ENCODE measurements around the gene MICAL3.
"Not testable (repeated sequence)": the region's sequence is repeated elsewhere in the genome, so short reads cannot be mapped to it uniquely, and the experiment has no call there.

MICAL3 gene

DNA sequence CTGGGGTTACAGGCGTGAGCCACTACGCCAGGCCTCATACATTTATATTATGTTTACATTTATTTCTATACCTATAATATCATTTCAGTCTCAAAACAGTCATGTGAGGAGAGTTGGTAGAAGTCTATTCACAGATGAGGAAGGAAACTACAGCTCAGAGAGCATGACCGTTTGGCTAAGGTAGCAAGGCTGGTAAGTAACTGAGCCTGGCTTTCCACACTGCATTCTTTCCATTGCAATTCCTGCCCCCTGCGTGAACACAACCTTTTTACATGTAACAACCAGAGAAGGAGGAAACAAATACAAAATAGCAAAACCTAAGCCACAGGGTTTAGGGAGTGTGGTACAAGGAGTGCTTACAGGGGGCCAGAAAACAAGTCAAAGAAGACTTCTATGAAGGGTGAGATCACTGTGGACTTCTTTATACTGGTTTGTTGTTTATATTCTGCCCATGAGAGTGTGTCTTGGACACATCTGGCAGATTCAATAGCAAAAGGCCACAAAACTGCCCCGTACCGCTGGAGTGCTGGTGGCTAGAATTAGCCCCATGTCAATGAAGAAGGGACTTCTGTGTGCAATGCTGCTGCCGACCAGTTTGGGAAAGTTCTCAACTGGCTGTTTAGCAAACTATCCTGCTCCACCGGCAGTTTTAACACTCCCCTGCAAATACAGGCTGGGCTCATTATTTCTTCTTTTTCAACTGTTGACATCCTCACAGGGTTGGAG lies 19.0 kb downstream of the MICAL3 start:
- in situ Hi-C loops (cut with MboI; ENCODE audit: low sequenced_read_pairs) = no loop called here

DNA sequence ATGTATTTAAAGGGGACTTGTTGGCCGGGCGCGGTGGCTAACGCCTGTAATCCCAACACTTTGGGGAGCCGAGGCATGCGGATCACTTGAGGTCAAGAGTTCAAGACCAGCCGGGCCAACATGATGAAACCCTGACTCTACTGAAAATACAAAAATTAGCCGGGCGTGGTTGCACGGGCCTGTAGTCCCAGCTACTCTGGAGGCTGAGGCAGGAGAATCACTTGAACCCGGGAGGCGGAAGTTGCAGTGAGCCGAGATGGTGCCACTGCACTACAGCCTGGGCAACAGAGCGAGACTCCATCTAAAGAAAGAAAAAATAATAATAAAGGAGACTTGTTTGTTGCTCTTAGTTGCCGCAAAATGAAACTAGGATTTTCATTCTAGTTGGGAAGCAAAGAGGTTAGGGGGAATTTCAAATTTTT lies 22.5 kb downstream of the MICAL3 start:
- in situ Hi-C loops (cut with MboI; ENCODE audit: low sequenced_read_pairs) = not testable (repeated sequence)

DNA sequence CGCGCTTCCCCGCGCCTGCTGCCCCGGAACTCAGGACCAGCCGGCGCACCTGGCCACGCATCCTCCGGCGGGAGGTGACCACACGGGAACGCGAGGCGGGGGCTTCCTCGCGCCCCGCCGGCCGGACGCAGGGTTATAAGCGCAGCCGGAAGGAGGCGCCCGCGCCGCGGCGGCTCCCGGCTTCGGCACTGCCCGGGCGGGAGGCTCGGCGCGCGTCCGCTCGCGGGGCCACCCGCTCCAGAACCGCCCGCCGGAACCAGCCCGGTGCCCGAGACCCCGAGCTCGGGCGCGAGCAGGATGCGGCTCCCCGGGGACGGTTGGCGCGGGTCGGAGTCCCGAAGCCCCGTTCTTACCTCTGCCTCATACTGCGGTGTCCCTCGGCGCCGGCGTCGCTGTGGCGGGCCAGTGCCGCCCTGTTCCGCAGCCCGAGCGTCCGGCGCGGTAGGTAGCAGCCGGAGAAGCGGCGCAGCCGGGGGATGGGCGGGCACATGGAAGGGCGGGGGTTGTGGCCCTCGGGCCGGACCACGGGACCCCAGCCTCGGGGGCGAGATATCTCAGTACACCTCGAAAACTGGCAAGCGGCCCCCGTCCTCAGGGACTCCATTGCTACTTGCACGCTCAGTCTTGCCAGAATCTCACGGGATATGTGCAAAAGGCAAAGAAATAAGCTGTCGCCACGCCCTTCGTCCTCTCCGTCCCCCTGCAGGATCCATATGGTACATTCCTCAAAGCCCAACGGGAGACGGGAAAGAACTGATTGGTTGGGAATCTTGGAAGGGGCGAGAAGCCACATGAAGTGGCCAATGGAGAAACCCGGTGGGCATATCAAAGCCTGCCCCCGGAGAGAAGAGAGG lies 23.1 kb downstream of the MICAL3 start:
- in situ Hi-C loops (cut with MboI; ENCODE audit: low sequenced_read_pairs) = no loop called here

DNA sequence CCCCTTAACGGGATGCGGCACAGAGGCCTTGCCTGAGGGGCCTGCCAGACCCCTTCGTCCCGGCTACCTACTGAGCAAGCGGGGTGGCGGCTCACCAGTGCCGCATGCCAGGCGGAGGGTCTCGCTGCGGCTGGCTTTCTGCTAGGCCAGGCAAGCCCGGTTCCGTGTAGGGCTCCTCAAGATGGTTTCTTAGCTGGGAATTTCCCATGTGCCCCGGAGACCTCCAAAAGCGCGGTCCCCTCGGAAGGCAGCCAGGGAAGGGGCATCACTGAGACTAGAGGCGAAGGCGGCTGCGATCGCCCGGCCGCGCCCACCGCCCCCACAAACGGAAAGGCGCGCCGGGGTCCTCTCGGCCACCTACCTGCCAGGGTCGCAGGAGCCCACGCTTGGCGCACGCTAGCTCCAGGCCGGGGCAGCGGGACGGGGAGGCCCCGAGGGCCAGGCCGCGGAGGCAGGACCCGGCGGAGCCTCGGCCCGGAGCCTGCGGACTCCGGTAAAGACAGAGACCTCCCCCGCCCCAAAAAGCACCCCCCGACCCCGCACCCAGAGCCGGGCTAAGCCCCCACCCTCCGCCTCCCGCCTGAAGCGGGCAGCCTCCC lies 23.8 kb downstream of the MICAL3 start:
- in situ Hi-C loops (cut with MboI; ENCODE audit: low sequenced_read_pairs) = no loop called here

DNA sequence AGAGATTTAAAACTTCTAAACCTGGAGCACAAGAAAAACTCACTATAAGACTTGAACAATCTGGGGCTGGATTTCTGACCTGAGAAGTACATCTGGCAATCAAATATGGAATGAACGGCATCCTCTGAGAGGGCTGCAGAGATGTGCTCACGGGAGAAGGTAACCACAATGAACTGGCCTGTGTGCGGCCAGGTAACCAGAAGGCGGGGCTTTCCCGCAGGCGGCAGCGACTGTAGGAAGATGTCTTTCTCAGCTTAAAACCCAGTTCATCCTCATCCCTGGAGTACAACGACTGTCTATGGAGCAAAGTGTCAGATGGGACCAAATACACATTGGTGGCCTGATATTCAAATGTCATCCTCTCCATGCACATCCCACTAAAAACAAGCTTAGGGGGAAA lies 24.5 kb downstream of the MICAL3 start:
- in situ Hi-C loops (cut with MboI; ENCODE audit: low sequenced_read_pairs) = no loop called here

DNA sequence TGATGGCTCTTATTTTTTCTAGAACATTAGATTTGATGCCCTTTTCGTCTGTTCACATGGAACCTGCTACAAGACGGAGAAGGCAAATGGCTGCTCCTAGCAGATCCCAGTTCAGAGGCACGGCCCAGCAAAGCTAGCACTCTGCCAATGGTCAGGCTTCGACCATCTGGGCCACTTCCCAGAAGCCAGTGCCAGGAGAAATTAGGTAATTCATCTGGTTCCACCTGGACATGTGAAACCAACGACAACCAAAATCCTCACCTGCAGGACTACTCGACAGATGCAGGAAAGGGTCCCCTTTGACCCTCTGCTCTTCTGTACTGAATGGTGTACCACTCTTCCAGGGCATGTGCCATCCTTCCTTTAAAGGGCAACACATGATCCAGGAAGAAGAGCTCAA lies 25.4 kb downstream of the MICAL3 start:
- in situ Hi-C loops (cut with MboI; ENCODE audit: low sequenced_read_pairs) = no loop called here

DNA sequence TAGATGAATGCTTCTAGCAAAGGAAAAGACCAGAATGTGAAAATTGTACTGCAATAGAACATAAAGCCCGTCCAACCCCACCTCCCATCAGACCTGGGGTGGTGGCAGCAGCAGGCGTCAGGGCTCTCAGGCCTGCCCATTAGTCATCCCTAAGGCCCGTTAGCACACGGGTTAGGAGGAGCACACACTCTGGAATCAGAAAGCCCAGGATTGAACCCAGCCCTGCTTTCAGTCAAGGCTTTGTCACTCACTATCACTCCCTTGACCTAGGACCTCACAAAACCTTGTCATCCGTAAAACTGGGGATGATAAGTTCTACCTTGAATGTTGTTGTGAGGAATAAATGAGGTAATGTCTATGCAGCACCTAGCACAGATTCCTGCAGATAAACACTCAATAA lies 26.9 kb downstream of the MICAL3 start:
- in situ Hi-C loops (cut with MboI; ENCODE audit: low sequenced_read_pairs) = no loop called here

DNA sequence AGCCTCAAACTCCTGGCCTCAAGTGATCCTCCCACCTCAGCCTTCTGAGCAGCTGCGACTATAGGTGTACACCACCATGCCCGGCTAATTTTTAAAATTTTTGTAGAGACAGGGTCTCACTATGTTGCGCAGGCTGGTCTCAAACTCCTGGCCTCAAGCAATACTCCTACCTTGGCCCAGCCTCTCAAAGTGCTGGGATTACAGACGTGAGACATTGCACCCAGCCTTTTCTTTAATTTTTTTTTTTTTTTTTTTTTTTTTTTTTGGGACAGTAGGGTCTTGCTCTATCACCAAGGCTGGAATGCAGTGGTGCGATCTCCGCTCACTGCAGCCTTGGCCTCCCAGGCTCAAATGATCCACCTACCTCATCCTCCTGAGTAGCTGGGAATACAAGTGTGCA lies 29.1 kb downstream of the MICAL3 start:
- in situ Hi-C loops (cut with MboI; ENCODE audit: low sequenced_read_pairs) = not testable (repeated sequence)

DNA sequence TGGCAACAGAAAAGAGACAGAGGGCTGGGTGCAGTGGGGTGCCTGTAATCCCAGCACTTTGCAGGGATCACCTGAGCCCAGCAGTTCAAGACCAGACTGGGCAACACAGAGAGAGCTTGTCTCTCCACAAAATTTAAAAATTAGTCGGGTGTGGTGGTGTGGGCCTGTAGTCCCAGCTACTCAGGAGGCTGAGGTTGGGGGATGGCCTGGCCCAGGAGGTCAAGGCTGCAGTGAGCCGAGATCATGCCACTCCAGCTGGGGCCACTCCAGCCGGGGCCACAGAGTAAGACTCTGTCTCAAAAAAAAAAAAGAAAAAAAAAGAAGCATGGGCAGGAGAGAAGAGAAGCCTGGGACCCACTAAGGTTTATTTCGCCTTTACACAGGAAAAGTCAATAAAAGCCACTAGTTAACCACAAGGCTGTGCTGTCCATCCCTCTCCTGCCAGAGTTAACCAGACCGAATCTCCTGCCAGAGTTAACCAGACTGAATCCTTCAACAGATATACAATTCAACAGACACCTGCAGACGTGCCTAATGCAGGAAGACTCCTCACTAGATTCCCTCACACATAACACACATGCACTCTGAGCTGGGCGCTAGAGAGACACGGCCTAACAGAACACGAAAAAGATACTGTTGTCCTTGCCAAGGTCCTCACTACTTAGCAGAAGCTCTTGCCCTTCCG lies 29.8 kb downstream of the MICAL3 start:
- in situ Hi-C loops (cut with MboI; ENCODE audit: low sequenced_read_pairs) = no loop called here

DNA sequence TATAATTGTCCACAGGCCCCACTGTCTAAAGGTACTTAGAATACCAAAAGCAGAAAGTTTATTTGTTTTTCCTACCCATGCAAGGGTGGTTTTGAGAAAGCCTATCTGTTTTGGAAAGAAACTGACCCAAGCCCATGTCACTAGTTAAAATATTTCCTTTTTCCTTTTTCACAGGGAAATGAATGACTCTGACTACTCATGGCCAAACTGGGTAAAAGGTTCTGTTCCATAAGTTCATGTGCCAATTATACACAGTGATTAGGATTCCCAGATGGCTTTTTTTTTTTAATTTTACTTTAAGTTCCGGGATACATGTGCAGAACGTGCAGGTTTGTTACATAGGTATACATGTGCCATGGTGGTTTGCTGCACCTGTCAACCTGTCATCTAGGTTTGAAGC lies 31.4 kb downstream of the MICAL3 start:
- in situ Hi-C loops (cut with MboI; ENCODE audit: low sequenced_read_pairs) = not testable (repeated sequence)

DNA sequence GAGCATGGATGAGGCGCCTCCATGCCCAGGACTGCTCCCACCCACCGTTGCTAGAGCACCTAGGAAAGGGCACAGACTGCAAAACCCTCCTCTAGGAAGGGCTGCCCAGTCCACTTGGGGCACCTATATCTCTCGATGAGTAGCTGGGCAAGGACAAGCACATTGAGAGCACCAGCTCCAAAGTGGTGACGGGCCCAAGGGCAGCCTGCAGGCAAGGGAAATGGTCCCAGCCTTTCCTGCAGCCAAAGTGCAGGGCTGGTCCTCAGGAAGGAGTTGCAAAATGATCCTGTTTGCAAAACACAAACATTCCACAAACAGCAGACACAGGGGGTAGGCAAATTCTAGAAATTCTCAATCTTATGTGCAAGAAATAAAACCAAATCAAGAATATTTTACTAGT lies 32.4 kb downstream of the MICAL3 start:
- in situ Hi-C loops (cut with MboI; ENCODE audit: low sequenced_read_pairs) = not testable (repeated sequence)

DNA sequence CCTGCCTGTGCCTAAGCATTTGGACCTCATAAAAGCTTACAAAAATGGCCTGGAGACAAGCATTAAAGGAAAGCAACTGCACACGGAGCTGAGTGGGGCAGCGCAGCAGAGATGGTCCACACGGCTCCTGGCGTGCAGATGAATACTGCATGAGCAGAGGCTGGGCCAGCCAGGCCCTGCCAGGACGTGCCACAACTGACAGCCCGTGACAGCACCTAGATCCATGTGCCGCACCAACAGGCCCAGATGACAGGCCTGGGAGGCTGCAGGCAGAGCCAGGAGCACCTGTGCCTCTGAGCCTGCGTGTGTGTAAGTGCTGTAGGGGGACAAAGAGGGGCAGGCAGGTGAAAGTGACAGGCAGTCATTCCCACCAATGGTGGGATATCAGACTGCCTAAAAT lies 33.4 kb downstream of the MICAL3 start:
- in situ Hi-C loops (cut with MboI; ENCODE audit: low sequenced_read_pairs) = no loop called here

DNA sequence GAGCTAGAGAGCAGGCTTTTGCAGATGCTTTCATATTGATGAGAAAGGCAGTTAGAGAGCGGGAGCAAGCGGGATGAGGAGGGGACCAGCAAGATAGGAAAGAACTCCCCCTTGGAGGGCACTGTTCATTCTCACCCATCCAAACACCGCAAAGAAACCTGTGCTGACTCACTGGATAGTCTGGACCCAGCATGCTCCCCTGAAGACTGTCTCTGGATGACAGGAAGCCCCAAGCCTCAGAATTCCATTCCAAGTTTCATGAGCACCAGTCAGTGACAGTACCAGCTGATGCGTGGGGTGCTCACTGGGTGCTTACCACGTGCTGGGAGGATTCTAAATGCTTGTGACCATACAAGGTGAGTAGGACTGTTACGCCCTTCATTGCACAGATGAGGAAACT lies 34.2 kb downstream of the MICAL3 start:
- in situ Hi-C loops (cut with MboI; ENCODE audit: low sequenced_read_pairs) = no loop called here

DNA sequence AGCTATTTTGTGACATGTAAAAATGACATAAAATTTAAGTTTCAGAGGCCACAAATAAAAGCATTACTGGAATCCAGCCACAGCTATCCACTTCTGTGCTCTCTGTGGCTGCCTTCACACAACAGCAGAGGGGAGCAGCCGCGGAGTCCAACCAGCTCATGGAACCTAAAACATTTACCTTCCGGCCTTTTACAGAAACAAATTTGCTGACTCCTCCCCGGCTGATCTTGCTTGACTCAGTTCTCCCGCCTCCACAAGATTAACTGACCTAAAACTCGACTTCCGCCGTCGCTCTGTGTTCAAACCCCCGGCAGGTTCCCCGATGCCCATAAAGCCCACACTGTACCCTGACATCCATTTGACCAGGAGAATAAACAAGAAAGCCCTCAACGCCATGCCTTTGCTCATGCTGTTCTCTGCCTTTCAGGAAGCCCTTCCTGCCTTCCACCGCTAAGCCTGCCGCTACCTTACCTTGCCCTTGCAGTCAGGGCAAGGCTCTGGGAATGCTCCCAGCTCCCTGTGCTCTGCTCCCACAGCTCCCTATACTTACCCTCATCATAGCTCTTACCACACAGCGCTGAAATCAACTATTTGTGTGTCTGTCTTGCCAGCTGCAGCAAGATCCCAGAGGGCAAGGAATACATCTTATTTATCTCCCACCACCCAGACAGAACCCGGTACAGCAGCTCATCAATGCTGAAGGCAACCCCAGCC lies 35.4 kb downstream of the MICAL3 start:
- in situ Hi-C loops (cut with MboI; ENCODE audit: low sequenced_read_pairs) = no loop called here

DNA sequence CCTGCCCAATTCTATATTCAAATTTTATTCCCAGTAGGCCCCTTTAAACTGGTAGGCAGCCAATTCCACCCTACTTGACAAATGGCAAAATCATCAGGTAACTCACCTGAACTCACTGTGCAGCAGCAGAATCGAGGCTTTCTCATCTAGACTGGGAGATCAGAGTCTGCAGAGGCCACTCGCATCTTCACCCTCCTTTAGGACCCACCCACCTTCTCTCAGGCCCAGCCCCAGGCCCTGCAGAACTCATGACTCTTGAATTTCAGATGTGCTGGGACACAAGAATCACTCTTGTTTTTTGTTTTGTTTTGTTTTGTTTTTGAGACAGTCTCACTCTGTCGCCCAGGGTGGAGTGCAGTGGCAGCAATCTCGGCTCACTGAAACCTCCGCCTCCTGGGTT lies 38.8 kb downstream of the MICAL3 start:
- in situ Hi-C loops (cut with MboI; ENCODE audit: low sequenced_read_pairs) = no loop called here

DNA sequence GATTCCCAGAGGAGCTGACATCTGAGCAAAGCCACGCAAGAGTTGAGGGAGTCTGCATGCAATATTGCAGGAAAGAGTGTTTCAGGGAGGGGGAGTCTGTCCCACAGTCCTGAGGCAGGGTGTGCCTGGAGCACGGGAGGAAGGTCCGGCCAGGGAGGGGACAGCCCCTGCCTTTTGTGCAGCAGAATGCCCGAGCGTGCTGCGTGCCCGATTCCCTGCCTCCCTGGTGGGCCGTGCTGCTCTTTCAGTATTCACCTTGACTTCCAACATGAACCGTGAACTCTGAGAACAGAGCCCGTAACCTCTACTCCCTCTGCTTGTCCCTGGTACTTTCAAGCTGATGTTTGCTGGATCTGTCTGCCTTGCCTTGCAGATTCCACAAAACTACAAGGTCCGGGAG lies 39.3 kb downstream of the MICAL3 start:
- in situ Hi-C loops (cut with MboI; ENCODE audit: low sequenced_read_pairs) = not testable (repeated sequence)

DNA sequence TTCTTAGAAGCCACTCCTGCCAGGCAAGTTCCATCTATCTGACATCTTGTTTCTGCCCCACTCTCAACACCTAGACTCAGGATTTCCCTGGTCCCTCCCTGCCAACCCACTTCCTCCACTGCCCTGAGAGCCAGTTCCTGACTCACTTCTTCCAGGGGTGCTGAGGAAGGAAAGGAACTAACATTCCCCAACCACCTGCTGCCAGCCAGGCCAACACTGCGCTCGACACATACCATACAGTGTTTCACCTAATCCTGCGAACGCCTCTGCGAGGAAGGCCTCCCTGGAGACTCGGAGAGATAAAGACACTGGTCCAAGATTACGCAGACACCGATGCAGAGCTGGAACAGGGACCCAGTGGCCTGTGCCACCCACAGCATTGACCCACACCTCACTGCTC lies 40.2 kb downstream of the MICAL3 start:
- in situ Hi-C loops (cut with MboI; ENCODE audit: low sequenced_read_pairs) = no loop called here

DNA sequence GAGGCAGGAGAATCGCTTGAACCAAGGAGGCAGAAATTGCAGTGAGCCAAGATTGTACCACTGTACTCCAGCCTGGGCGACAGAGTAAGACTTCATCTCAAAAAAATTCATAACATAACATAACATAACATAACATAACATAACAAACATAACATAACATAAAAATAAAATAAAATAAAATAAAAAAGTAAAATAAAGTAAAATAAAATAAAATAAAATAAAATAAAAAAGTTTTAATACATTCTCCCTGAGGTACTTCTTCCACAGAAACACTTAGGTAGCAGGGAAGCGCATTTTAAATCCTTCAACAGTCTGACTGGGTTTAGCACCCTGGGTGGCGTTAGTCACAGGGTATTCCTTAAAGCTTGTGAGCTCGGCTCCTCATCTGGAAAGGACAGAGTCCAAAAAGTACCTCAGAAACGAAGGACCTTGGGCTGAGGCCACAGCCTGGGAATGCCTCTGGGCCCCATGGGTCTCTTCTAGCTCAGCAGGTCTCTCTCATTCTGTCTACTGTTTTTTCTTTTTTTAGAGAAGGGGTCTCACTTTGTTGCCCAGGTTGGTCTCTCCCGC lies 41.7 kb downstream of the MICAL3 start:
- in situ Hi-C loops (cut with MboI; ENCODE audit: low sequenced_read_pairs) = no loop called here

DNA sequence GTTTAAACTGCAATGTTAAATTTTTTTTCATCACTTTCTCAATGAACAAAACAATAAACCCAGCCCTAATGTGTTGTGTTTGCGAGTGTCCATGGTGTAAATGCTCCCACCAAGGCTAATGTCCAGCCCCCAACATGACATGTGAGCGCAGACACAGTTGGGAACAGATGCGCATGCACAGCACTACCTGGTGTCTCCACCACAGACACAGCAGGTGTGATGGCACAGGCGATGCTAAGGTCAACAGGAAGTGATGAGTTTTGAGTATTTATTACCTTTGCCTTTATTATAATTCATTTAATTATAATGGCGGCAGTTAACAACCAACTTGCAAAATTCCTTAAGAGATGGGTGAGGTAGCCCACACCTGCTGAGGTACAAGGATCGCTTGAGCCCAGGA lies 42.9 kb downstream of the MICAL3 start:
- in situ Hi-C loops (cut with MboI; ENCODE audit: low sequenced_read_pairs) = no loop called here

DNA sequence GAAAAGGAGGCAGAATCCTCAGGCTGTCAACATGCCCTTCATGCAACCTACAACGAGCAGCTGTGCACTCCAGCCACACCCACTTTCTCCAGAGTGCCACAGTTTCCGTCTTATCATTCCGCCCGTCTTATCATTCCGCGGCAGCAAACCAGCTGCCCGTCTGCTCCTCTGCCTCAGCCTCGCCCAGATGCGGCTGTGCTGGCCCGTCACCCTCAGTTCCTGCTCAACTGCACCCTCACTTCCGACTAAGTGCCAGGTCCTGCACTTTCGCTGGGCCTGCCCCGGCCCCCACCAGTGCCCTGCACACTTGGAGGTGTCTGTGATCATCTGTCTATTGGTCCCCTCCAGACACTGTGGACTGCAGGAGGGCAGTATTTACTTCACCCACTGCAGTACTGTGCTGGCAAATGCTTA lies 43.7 kb downstream of the MICAL3 start:
- in situ Hi-C loops (cut with MboI; ENCODE audit: low sequenced_read_pairs) = no loop called here
